HPDE6-E6E7 (cell line): ENCODE data around the gene SULT1A2.
"Not testable (repeated sequence)": the region's sequence is repeated elsewhere in the genome, so short reads cannot be mapped to it uniquely, and the experiment has no call there.

Experiments
- DNase-seq: peaks from one replicate; pipeline ENCODE4 v3.0.0; 2011; ENCODE audit warnings: missing footprints; ENCODE audit errors: extremely low spot score

The SULT1A2 gene

GRCh38 chr16:28609631-28610594 lies 13.1 kb upstream of the SULT1A2 start, which contains the start of gene SULT1A1:
Gene SULT1A1 (minus strand): TSS chr16:28610044. CDS start chr16:28608855, 1,189 bp downstream.
- DNase-seq: no peak

- DNase-seq: not testable (repeated sequence)
Measured at GRCh38 chr16:28608867-28609596, 12.2 kb upstream of the SULT1A2 start.

- not testable (repeated sequence) for DNase-seq
Measured at GRCh38 chr16:28608496-28608808, 11.6 kb upstream of the SULT1A2 start.

- DNase-seq: not testable (repeated sequence)
Measured at GRCh38 chr16:28607681-28608495, 11.0 kb upstream of the SULT1A2 start.

GRCh38 chr16:28607116-28607623 lies 10.3 kb upstream of the SULT1A2 start:
- DNase-seq: no peak

- DNase-seq: no peak
Measured at GRCh38 chr16:28606291-28607115, 9.7 kb upstream of the SULT1A2 start.

- DNase-seq: no peak
Measured at GRCh38 chr16:28604186-28604565, 7.3 kb upstream of the SULT1A2 start.

- no peak for DNase-seq
Measured at GRCh38 chr16:28603381-28604185, 6.7 kb upstream of the SULT1A2 start.

GRCh38 chr16:28602529-28602928 lies 5.7 kb upstream of the SULT1A2 start:
- no peak for DNase-seq

- not testable (repeated sequence) for DNase-seq
Measured at GRCh38 chr16:28602062-28602461, 5.2 kb upstream of the SULT1A2 start.

- not testable (repeated sequence) for DNase-seq
Measured at GRCh38 chr16:28601589-28601988, 4.7 kb upstream of the SULT1A2 start.

GRCh38 chr16:28600965-28601364 lies 4.1 kb upstream of the SULT1A2 start:
- not testable (repeated sequence) for DNase-seq

- DNase-seq: not testable (repeated sequence)
Measured at GRCh38 chr16:28599377-28600285, 2.8 kb upstream of the SULT1A2 start.

GRCh38 chr16:28597692-28598261 lies 927 bp upstream of the SULT1A2 start:
- no peak for DNase-seq

- no peak for DNase-seq
Measured at GRCh38 chr16:28596115-28596630, 677 bp downstream of the SULT1A2 start.

GRCh38 chr16:28595451-28595850 lies 1.4 kb downstream of the SULT1A2 start:
- not testable (repeated sequence) for DNase-seq

GRCh38 chr16:28592979-28593553 lies 3.8 kb downstream of the SULT1A2 start:
- no peak for DNase-seq

- no peak for DNase-seq
Measured at GRCh38 chr16:28592511-28592910, 4.3 kb downstream of the SULT1A2 start.
